Dendritic cell treated with granulocyte-macrophage colony-stimulating factor and Interleukin-4, amounts not matched to agents 40 ng/mL and 50 ng/mL, for 4 days (primary cell): Measurements from ENCODE around the gene DHRS3.
"Not testable (repeated sequence)": the region's sequence is repeated elsewhere in the genome, so short reads cannot be mapped to it uniquely, and the experiment has no call there.

Source experiments
- H3K27ac Mint-ChIP-seq: one replicate; pipeline ENCODE4 v1.8.0; 2022; ENCODE audit warnings: mild to moderate bottlenecking, mixed read lengths
- H3K27me3 Mint-ChIP-seq: one replicate; pipeline ENCODE4 v1.8.0; 2022; ENCODE audit warnings: mild to moderate bottlenecking, mixed read lengths
- H3K36me3 Mint-ChIP-seq: one replicate; pipeline ENCODE4 v1.8.0; 2022; ENCODE audit warnings: low read depth, mixed read lengths
- H3K4me1 Mint-ChIP-seq: one replicate; pipeline ENCODE4 v1.8.0; 2022; ENCODE audit warnings: low read depth, mixed read lengths
- H3K4me3 Mint-ChIP-seq: one replicate; pipeline ENCODE4 v1.8.0; 2022; ENCODE audit warnings: mild to moderate bottlenecking, moderate library complexity, mixed read lengths
- H3K9me3 Mint-ChIP-seq: one replicate; pipeline ENCODE4 v1.8.0; 2022; ENCODE audit warnings: mixed read lengths
- intact Hi-C: fragments of 100-400 bp; cut with micrococcal nuclease; formaldehyde crosslinking; loops from one replicate; pipeline ENCODE4 v1.15.0; 2022

DHRS3 gene

DNA sequence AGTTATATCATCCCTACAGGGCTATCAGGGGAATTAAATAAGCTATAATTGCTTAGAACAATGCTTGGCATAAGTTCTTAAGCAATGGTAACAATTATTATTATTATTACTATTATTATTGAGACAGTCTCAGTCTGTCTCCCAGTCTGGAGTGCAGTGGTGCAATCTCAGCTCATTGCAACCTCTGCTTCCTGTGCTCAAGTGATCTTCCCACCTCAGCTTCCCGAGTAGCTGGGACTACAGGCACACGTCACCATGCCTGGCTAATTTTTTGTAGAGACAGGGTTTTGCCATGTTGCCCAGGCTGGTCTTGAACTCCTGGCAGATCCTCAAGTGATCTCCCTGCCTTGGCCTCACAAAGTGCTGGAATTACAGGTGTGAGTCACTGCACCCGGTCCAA, 79.5 kb downstream of the DHRS3 start:
- H3K9me3 Mint-ChIP-seq, H3K36me3 Mint-ChIP-seq, H3K27me3 Mint-ChIP-seq, H3K4me3 Mint-ChIP-seq, H3K27ac Mint-ChIP-seq, intact Hi-C loops, H3K4me1 Mint-ChIP-seq: not testable (repeated sequence)

DNA sequence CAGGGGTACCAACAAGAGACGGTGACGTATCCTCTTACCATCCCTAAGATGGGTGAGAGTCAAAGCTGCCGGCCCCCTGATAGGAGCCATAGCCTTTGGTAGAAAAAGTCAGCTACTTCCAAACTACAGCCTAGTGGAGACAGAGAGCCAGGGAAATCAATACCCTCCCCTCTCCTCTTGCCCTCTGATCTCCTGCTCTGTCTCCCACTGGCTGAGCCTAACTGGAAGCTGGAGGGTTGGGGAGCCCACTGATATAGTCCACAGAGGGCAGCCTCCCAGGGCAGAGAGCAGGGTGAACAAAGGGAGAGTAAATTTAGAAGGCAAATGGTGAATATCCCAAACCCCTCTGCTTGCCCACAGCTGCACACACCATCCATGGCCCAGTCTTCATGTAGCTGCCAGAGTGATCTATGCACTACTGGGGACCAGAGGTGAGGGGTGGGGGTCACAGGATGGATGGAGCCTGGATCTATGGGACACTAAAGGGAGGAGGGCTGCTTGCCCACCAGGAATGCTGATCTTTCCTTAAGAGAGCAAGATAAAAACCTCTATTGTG, 80.0 kb downstream of the DHRS3 start:
- peaks cover 6% of the 10 kb centered on the region for H3K27me3 Mint-ChIP-seq
- no peak overlapping the region for H3K27ac Mint-ChIP-seq
- no peaks in the 10 kb centered on the region for H3K36me3 Mint-ChIP-seq
- no peaks in the 10 kb centered on the region for H3K4me1 Mint-ChIP-seq
- peaks cover 8% of the 10 kb centered on the region for H3K9me3 Mint-ChIP-seq
- intact Hi-C loops, result no loop called here
- H3K4me3 Mint-ChIP-seq, result no peak overlapping the region

DNA sequence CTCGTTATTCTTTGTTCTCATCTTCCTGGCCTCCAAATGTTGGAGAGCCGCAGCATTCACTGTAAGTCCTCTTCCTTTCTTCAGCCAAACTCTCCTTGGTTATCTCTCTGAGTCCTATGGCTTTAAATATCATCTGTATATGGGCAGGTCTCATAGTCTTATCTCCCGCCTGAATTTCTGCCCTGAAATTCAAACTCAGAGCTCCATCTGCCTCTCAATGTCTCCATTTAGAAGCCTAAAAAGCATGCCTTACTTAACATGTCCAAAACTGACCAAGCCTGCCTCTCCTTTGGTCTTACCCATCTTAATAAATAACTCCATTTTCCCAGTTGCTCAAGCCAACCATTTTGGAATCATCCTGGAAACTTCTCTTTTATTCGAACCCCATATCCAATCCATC, 80.7 kb downstream of the DHRS3 start:
- H3K27me3 Mint-ChIP-seq, result peaks cover 6% of the 10 kb centered on the region
- H3K36me3 Mint-ChIP-seq, result no peaks in the 10 kb centered on the region
- no peaks in the 10 kb centered on the region for H3K4me1 Mint-ChIP-seq
- no peak overlapping the region for H3K27ac Mint-ChIP-seq
- H3K4me3 Mint-ChIP-seq, result no peak overlapping the region
- peaks cover 8% of the 10 kb centered on the region for H3K9me3 Mint-ChIP-seq
- intact Hi-C loops, result no loop called here

DNA sequence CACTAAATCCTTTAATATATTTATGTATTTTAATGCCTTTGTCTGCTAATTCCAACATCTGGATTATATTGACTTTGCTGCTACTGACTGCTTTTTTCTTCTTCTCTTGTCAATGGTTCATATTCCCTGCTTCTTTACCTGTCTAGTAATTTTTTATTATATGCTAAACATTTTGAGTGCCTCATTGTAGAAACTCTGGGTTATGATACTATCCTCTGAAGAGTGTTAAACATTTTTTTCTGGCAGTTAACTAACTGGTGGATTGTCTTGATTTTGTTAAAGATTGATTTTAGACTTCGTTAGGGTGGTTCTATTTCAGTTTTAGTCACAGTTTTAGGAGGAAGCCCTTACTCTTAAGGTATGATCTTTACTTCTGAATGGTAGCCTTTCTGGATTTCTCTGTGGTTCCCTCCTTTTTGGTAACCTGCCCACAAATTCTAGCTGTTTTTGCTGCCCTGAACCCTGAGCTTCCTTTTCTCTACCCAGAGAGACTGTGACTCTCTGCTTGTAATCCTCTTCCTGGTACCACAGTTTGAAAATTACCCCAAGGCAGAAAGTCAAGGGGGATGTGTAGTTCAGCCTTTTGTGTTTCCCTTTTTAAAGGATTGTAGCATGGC, 81.9 kb downstream of the DHRS3 start:
- Mint-ChIP-seq H3K4me1 (no peaks in the 10 kb centered on the region), H3K36me3 (no peaks in the 10 kb centered on the region), H3K27ac (no peak overlapping the region), H3K4me3 (no peak overlapping the region), H3K9me3 (peaks cover 8% of the 10 kb centered on the region), H3K27me3 (peaks cover 2% of the 10 kb centered on the region)
- intact Hi-C loops, result no loop called here

DNA sequence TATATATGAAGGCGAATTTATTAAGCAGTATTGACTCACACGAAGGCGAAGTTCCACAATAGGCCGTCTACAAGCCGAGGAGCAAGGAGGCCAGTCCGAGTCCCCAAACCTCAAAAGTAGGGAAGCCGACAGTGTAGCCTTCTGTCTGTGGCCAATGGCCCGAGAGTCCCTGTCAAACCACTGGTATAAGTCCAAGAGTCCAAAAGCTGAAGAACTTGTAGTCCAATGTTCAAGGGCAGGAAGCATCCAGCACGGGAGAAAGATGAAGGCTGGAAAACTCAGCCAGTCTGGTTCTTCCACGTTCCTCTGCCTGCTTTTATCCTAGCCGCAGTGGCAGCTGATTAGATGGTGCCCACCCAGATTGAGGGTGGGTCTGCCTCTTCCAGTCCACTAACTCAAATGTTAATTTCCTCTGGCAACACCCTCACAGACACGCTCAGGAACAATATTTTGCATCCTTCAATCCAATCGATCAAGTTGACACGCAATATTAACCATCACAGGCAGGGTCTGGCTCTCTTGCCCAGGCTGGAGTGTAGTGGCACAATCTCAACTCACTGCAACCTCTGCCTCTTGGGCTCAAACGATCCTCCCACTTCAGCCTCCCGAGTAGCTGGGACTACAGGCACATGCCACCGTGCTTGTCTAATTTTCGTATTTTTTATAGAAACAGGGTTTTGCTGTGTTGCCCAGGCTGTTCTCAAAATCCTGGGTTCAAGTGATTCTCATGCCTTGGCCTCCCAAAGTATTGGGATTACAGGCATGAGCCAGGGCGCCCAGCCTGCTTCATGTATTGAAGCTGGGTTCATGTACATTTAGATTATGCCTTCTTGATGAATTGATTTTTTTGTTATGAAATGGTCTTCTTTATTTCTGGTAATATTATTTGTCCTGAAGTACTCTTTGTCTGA, 85.3 kb downstream of the DHRS3 start:
- no peaks in the 10 kb centered on the region for H3K27me3 Mint-ChIP-seq
- intact Hi-C loops, result no loop called here

DNA sequence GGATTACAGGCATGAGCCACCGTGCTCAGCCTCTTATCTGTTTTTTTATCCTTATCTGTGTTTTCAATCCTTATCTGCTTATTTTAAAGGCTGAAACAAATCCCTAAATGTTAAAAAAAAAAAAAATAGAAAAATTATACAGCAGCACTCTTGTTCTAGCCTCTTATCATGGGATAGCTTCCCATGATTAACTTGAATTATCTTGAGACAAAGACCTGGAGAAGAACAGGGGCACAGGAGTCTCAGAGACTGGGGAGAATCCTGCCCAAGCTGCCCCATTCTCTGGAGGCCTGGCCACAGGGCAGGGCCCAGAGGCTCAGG, 86.9 kb downstream of the DHRS3 start:
- no peaks in the 10 kb centered on the region for H3K27me3 Mint-ChIP-seq
- no peak overlapping the region for H3K27ac Mint-ChIP-seq
- intact Hi-C loops, result no loop called here
- H3K36me3 Mint-ChIP-seq, result no peaks in the 10 kb centered on the region
- peaks cover 9% of the 10 kb centered on the region for H3K4me1 Mint-ChIP-seq
- H3K9me3 Mint-ChIP-seq, result peaks cover 3% of the 10 kb centered on the region
- H3K4me3 Mint-ChIP-seq, result no peak overlapping the region

More for the DNA sequence above, 85.3 kb downstream of the DHRS3 start:
- Mint-ChIP-seq H3K9me3 (peaks cover 8% of the 10 kb centered on the region), H3K4me1 (peaks cover 9% of the 10 kb centered on the region), H3K4me3 (no peak overlapping the region), H3K36me3 (no peaks in the 10 kb centered on the region), H3K27ac (no peak overlapping the region)

DNA sequence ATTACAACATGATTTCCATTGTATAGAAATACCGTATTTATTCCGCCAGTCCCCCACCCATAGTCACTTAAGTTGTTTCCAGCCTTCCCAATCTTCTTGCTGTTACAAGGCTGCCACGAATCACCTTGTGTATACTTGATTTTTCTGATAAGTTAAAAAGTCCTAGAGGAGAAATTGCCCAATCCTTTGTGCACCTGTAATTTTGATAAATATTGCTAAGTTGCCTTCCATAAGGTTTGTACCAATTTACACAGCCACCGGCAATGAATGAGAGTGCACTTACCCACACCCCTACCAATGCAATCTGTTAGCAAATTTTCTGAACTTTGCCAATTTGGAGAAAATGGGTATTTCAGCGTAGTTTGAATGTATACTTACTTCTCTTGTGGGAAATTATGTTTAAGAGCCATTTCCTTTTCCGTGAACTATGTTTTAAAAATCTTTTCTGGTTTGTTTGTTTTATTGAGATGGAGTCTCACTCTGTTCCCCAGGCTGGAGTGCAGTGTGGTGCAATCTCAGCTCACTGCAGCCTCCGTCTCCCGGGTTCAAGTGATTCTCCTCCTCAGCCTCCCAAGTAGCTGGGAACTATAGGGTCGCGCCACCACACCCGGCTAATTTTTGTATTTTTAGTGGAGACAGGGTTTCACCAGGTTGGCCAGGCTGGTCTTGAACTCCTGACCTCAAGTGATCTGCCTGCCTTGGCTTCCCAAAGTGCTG, 87.4 kb downstream of the DHRS3 start:
- Mint-ChIP-seq H3K27ac (no peak overlapping the region), H3K27me3 (no peaks in the 10 kb centered on the region), H3K9me3 (no peaks in the 10 kb centered on the region), H3K36me3 (no peaks in the 10 kb centered on the region), H3K4me3 (no peak overlapping the region), H3K4me1 (peaks cover 13% of the 10 kb centered on the region)
- intact Hi-C loops, result no loop called here

DNA sequence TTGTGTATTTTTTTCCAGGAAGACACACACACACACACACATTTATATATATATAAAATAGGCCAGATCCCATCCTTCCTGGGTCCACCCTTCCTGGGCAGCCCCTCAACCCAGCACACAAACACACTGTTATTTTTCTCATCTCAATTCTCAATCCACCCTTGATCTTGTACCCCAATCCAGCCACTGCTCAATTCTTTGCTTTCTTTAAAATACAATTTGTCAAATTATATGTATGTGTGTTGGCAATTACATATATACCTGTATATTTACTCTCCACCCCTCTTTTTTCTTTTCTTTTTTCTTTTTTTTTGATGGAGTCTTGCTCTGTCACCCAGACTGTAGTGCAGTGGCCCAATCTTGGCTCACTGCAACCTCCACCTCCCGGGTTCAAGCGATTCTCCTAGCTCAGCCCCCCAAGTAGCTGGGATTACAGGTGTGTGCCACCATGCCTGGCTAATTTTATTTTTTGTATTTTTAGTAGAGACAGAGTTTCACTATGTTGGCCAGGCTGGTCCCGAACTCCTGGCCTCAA, 88.3 kb downstream of the DHRS3 start:
- H3K4me1 Mint-ChIP-seq, result peaks cover 22% of the 10 kb centered on the region
- no peaks in the 10 kb centered on the region for H3K9me3 Mint-ChIP-seq
- intact Hi-C loops, result no loop called here
- no peaks in the 10 kb centered on the region for H3K27me3 Mint-ChIP-seq
- H3K36me3 Mint-ChIP-seq, result no peaks in the 10 kb centered on the region
- H3K27ac Mint-ChIP-seq, result peak overlapping the region; percentile 9
- H3K4me3 Mint-ChIP-seq, result no peak overlapping the region

DNA sequence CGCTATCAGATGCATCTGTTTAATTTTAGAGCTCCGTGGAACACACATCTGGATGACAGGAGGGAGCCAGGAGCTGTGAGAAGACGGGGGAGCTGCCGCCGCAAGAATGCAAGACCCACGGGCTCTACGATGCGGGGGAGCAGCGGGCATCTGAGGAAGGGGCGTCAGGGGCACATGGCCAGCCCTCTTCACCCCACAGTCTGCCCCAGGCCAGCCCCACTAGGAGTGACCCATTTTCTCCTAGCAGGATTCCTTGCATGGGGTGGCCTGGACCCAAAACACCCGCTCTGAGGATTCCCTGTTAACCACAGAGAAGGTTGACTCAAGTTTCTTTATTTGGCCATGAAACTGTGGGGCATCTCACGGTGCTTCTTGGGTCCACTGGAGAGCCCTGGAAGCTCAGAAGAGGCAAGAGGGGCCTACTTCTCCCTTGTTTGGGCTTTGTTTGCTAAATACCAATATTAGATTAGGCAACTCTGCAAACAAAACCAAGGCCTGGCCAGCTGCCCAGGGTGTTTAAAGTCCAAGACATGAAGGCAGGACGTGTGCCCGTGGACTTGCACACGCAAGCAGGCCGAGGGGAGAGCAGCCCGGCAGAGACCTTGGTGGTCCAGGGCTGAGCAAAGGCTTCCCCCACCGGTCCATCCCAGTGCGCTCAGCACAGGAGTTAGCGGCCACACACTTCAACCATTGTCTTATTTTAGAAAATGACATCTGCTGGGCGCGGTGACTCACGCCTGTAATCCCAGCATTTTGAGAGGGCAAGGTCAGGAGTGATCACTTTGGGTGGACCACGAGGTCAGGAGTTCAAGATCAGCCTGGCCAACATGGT, 89.8 kb downstream of the DHRS3 start:
- Mint-ChIP-seq H3K27me3 (no peaks in the 10 kb centered on the region), H3K4me1 (peaks cover 24% of the 10 kb centered on the region), H3K9me3 (no peaks in the 10 kb centered on the region), H3K27ac (no peak overlapping the region), H3K36me3 (no peaks in the 10 kb centered on the region), H3K4me3 (no peak overlapping the region)
- intact Hi-C loops, result no loop called here

DNA sequence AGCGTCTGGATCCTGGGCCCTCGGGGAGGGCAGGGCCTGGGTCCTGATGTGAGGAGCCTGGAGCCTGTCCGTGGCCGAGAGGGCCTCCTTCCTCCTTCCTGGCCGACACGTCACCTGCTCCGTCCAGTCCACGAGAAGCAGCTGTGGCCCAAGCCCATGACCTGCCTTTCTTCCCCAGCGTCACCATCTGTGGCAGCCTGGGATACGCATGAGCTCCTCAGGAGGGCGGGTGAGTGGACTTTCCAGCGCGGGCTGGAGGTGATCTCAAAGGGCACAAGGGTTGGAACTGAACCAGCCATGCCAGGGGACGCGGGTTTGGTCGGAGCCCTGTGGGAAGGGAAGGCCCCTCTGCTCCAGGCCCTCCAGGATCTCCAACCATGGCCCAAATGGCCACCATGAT, 90.4 kb downstream of the DHRS3 start:
- no peaks in the 10 kb centered on the region for H3K27me3 Mint-ChIP-seq
- intact Hi-C loops, result no loop called here
- no peaks in the 10 kb centered on the region for H3K9me3 Mint-ChIP-seq
- peaks cover 24% of the 10 kb centered on the region for H3K4me1 Mint-ChIP-seq
- no peak overlapping the region for H3K27ac Mint-ChIP-seq
- no peaks in the 10 kb centered on the region for H3K36me3 Mint-ChIP-seq
- no peak overlapping the region for H3K4me3 Mint-ChIP-seq

DNA sequence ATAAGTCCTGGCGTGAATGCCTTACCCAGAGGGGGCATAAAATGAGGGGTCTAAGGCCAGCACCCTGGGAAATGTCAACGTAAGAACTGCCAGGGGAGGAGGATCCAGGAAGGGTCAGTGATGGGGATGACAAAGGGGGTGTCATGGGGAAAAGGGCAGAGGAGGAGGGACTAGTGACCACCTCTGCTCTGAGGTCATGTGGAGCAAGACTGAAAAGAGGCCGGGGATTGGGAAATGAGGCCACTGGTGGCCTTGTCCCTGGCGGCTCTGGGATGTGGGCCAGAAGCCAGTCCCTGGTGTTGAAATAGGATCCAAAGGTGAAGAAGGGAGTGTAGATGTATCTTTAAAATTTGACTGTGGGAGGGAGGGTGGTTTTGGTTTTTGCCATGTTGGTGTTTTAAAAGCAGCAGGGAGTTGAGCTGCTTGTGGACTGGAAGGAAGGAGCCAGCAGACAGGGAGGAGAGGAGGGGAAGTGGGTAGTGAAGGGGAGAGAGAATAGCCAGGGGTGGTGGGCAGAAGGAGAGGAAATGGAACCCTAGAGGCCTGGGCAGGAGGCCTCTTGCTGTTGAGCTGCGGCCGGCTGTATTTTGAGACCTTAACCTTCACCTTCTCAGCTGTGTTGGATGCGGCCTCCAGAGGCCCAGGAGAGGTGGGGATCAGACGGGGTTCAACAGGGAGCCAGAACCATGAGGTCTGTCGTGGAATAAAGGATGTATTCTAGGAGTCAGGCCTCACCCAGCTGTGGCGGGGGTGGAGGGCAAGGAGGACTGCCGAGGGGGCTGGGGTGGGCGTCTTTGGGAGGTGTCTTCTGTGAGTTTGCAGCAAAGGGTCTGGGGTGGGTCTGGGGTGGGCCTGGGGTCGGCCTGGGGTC, 92.5 kb downstream of the DHRS3 start:
- intact Hi-C loops, result no loop called here
- no peak overlapping the region for H3K4me3 Mint-ChIP-seq
- no peaks in the 10 kb centered on the region for H3K36me3 Mint-ChIP-seq
- H3K27ac Mint-ChIP-seq, result peak overlapping the region; percentile 22
- H3K4me1 Mint-ChIP-seq, result peaks cover 24% of the 10 kb centered on the region
- H3K9me3 Mint-ChIP-seq, result no peaks in the 10 kb centered on the region
- H3K27me3 Mint-ChIP-seq, result no peaks in the 10 kb centered on the region

DNA sequence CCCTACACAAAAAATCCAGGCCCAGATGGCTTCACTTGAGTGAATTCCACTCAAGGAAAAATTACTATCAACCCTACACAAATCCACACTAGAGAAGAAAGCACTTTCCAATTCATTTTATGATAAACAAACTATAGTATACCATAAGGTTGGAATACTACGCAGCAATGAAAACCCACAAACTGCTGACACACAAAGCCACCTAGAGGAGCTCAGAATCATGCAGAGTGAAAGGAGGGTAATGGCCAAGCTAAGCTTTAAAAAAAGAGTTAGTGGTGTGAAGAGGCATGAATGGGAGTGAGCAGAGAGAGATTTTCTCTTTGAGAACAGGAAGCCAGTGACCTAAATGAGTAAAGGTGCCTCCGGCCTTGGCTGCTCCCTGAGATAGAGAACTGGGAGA, 93.7 kb downstream of the DHRS3 start:
- Mint-ChIP-seq H3K9me3 (no peaks in the 10 kb centered on the region), H3K27me3 (no peaks in the 10 kb centered on the region), H3K27ac (no peak overlapping the region), H3K4me1 (peaks cover 18% of the 10 kb centered on the region), H3K36me3 (no peaks in the 10 kb centered on the region), H3K4me3 (no peak overlapping the region)
- intact Hi-C loops, result no loop called here

DNA sequence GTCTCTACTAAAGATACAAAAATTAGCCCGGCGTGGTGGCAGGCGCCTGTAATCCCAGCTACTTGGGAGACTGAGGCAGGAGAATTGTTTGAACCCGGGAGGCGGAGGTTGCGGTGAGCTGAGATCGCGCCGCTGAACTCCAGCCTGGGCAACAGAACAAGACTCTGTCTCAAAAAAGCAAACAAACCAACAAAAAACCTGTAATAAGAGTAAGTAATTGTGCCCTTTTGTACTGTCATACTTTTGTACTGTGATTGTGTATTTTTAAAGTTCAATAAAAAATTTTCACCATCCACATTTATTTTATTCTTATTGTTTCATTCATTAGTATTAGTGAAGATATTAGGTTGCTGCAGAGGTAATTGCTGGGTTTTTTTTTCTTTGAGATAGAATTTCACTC, 95.2 kb downstream of the DHRS3 start:
- intact Hi-C loops, H3K4me3 Mint-ChIP-seq, H3K27me3 Mint-ChIP-seq, H3K36me3 Mint-ChIP-seq, H3K27ac Mint-ChIP-seq, H3K9me3 Mint-ChIP-seq: not testable (repeated sequence)
- H3K4me1 Mint-ChIP-seq, result peaks cover 15% of the 10 kb centered on the region
